Mucosa of rectum (tissue), 2 donors: ENCODE data around the gene RFTN2.
"Not testable (repeated sequence)": the region's sequence is repeated elsewhere in the genome, so short reads cannot be mapped to it uniquely, and the experiment has no call there.

ENCODE experiments used
- H3K27ac ChIP-seq, 2 donors: one replicate each; pipeline ENCODE4 v1.7.0; 2013; ENCODE audit warnings: inconsistent platforms in 2 of 2, low read depth in 2 of 2, low read length in 2 of 2
- H3K27me3 ChIP-seq, 2 donors: one replicate each; pipeline ENCODE4 v1.7.0; 2013; ENCODE audit warnings: low read length in 2 of 2; ENCODE audit not compliant: control insufficient read depth in 2 of 2, insufficient read depth in 2 of 2
- H3K36me3 ChIP-seq, 2 donors: one replicate each; pipeline ENCODE4 v1.7.0; 2013; ENCODE audit warnings: low read length in 2 of 2; ENCODE audit not compliant: control insufficient read depth in 2 of 2, insufficient read depth in 2 of 2
- H3K4me1 ChIP-seq, 2 donors: one replicate each; pipeline ENCODE4 v1.7.0; 2013; ENCODE audit warnings: low read length in 2 of 2, mild to moderate bottlenecking in 1 of 2; ENCODE audit not compliant: control insufficient read depth in 2 of 2, insufficient read depth in 2 of 2
- H3K4me3 ChIP-seq, 2 donors: one replicate each; pipeline ENCODE4 v1.7.0; 2013; ENCODE audit warnings: low read length in 2 of 2
- H3K9ac ChIP-seq, 2 donors: one replicate each; pipeline ENCODE4 v1.7.0; 2013; ENCODE audit warnings: low read length in 2 of 2, low read depth in 1 of 2, mild to moderate bottlenecking in 1 of 2
- H3K9me3 ChIP-seq, 2 donors: one replicate each; pipeline ENCODE4 v1.7.0; 2013; ENCODE audit warnings: low read length in 2 of 2; ENCODE audit not compliant: control insufficient read depth in 2 of 2
- donor health status: healthy.
- donor health status: Normal muscosa, but diverticular disease.

The RFTN2 gene

GRCh38 chr2:197661626-197662025 lies 13.8 kb downstream of the RFTN2 start:
- H3K4me1 ChIP-seq: no peaks in the 10 kb centered on the region
- no peaks in the 10 kb centered on the region for H3K27me3 ChIP-seq
- peaks cover 0 to 2% of the 10 kb centered on the region in 2 donors for H3K9me3 ChIP-seq
- H3K9ac ChIP-seq: no peak overlapping the region
- no peaks in the 10 kb centered on the region for H3K36me3 ChIP-seq
- H3K4me3 ChIP-seq: no peak overlapping the region
- no peak overlapping the region for H3K27ac ChIP-seq

- Histone ChIP-seq H3K27me3 (no peaks in the 10 kb centered on the region), H3K9ac (no peak overlapping the region), H3K4me1 (no peaks in the 10 kb centered on the region), H3K36me3 (no peaks in the 10 kb centered on the region), H3K4me3 (no peak overlapping the region), H3K27ac (no peak overlapping the region), H3K9me3 (no peaks in the 10 kb centered on the region)
These were observed 17.8 kb downstream of the RFTN2 start for GRCh38 chr2:197657562-197657961.

- Histone ChIP-seq H3K9ac (no peak overlapping the region), H3K36me3 (no peaks in the 10 kb centered on the region), H3K4me3 (no peak overlapping the region), H3K27me3 (no peaks in the 10 kb centered on the region), H3K4me1 (no peaks in the 10 kb centered on the region), H3K9me3 (no peaks in the 10 kb centered on the region), H3K27ac (no peak overlapping the region)
These were observed 27.3 kb downstream of the RFTN2 start for GRCh38 chr2:197647961-197648690.

- Histone ChIP-seq H3K27me3 (no peaks in the 10 kb centered on the region), H3K27ac (no peak overlapping the region), H3K4me1 (no peaks in the 10 kb centered on the region), H3K4me3 (no peak overlapping the region), H3K9ac (no peak overlapping the region), H3K9me3 (no peaks in the 10 kb centered on the region), H3K36me3 (no peaks in the 10 kb centered on the region)
These were observed 33.7 kb downstream of the RFTN2 start for GRCh38 chr2:197641666-197642065.

GRCh38 chr2:197640571-197641122 lies 34.7 kb downstream of the RFTN2 start:
- not testable (repeated sequence) for H3K9ac ChIP-seq, H3K27me3 ChIP-seq, H3K9me3 ChIP-seq, H3K27ac ChIP-seq, H3K36me3 ChIP-seq, H3K4me1 ChIP-seq, H3K4me3 ChIP-seq

- H3K27me3 ChIP-seq: no peaks in the 10 kb centered on the region
- H3K9ac ChIP-seq: no peak overlapping the region
- no peak overlapping the region for H3K27ac ChIP-seq
- no peaks in the 10 kb centered on the region for H3K4me1 ChIP-seq
- H3K9me3 ChIP-seq: no peaks in the 10 kb centered on the region
- no peaks in the 10 kb centered on the region for H3K36me3 ChIP-seq
- no peak overlapping the region for H3K4me3 ChIP-seq
These were observed 42.2 kb downstream of the RFTN2 start for GRCh38 chr2:197633109-197633657.

GRCh38 chr2:197628043-197628500 lies 47.3 kb downstream of the RFTN2 start:
- H3K4me1 ChIP-seq: no peaks in the 10 kb centered on the region
- no peaks in the 10 kb centered on the region for H3K9me3 ChIP-seq
- H3K27me3 ChIP-seq: no peaks in the 10 kb centered on the region
- no peak overlapping the region for H3K4me3 ChIP-seq
- no peak overlapping the region for H3K27ac ChIP-seq
- H3K9ac ChIP-seq: no peak overlapping the region
- no peaks in the 10 kb centered on the region for H3K36me3 ChIP-seq

- no peaks in the 10 kb centered on the region for H3K9me3 ChIP-seq
- H3K27ac ChIP-seq: no peak overlapping the region
- H3K9ac ChIP-seq: no peak overlapping the region
These were observed 48.3 kb downstream of the RFTN2 start for GRCh38 chr2:197626965-197627625.

GRCh38 chr2:197620133-197620532 lies 55.3 kb downstream of the RFTN2 start:
- H3K4me3 ChIP-seq: no peak overlapping the region
- H3K9me3 ChIP-seq: no peaks in the 10 kb centered on the region
- H3K4me1 ChIP-seq: no peaks in the 10 kb centered on the region
- H3K27me3 ChIP-seq: no peaks in the 10 kb centered on the region
- H3K9ac ChIP-seq: no peak overlapping the region
- no peaks in the 10 kb centered on the region for H3K36me3 ChIP-seq
- H3K27ac ChIP-seq: no peak overlapping the region

More at GRCh38 chr2:197626965-197627625, 48.3 kb downstream of the RFTN2 start:
- Histone ChIP-seq H3K36me3 (no peaks in the 10 kb centered on the region), H3K4me3 (no peak overlapping the region), H3K27me3 (no peaks in the 10 kb centered on the region), H3K4me1 (no peaks in the 10 kb centered on the region)

- H3K27ac ChIP-seq: peak overlapping the region; percentile 44 to 51
- H3K4me1 ChIP-seq: peaks cover 0 to 12% of the 10 kb centered on the region in 2 donors
- no peak overlapping the region for H3K9ac ChIP-seq
- H3K27me3 ChIP-seq: no peaks in the 10 kb centered on the region
- no peaks in the 10 kb centered on the region for H3K9me3 ChIP-seq
- H3K36me3 ChIP-seq: no peaks in the 10 kb centered on the region
- H3K4me3 ChIP-seq: no peak overlapping the region
These were observed 60.3 kb downstream of the RFTN2 start for GRCh38 chr2:197615016-197615652.
